Measurements from ENCODE around the gene TBC1D7.

Gene TBC1D7

GRCh38 chr6:13368079-13368730 lies 39.9 kb upstream of the TBC1D7 start:
- TF ChIP-seq ZNF596 (tag by site-specific recombination; IDR thresholded peaks at IDR 0.05), result no peak
- no peak for TF ChIP-seq ZNF530 (tag by site-specific recombination; IDR thresholded peaks at IDR 0.05; ENCODE audit: low read depth)
- TF ChIP-seq ZNF335 (tag by site-specific recombination; conservative IDR thresholded peaks at IDR 0.05), result no peak
- no peak for TF ChIP-seq ZNF121 (tag by site-specific recombination; IDR thresholded peaks at IDR 0.05)
- no peak for TF ChIP-seq ZBTB7A (tag by site-specific recombination; IDR thresholded peaks at IDR 0.05; ENCODE audit: low read depth)
- TF ChIP-seq ZNF112 (tag by site-specific recombination; IDR thresholded peaks at IDR 0.05), result no peak
- TF ChIP-seq ZNF214 (tag by site-specific recombination; IDR thresholded peaks at IDR 0.05; ENCODE audit: borderline replicate concordance), result no peak
- no peak for TF ChIP-seq ZNF777 (tag by site-specific recombination; IDR thresholded peaks at IDR 0.05; ENCODE audit: borderline replicate concordance)
- no peaks in the 10 kb centered on the region for H3K9me3 ChIP-seq (ENCODE audit: control insufficient read depth, insufficient read depth, low read depth, low read length)
- POLR2A ChIA-PET, result no interaction called here
- H3K36me3 ChIP-seq (ENCODE audit: control insufficient read depth in 2 of 2, insufficient read depth in 1 of 2, low read length in 2 of 2), result peaks cover 0 to 8% of the 10 kb centered on the region in 2 experiments; a peak in 2 of 3 replicates
- CTCF ChIA-PET, result interaction anchor here (0.6 to 1.0 kb wide), 2 partner anchors 12 to 24 kb away, joined by 3 to 4 read pairs; no protein-coding TSS in a partner anchor
- no peak overlapping the region for H3K27ac ChIP-seq (ENCODE audit: extremely low read depth, low read depth, low read length)
- H3K4me1 ChIP-seq (ENCODE audit: control insufficient read depth, insufficient read depth, low read length), result peaks cover 8% of the 10 kb centered on the region
- H3K4me3 ChIP-seq (ENCODE audit: low read depth, low read length), result no peak overlapping the region

GRCh38 chr6:13367396-13367795 lies 39.1 kb upstream of the TBC1D7 start:
- CTCF ChIA-PET, result no interaction called here

More at GRCh38 chr6:13367396-13367795, 39.1 kb upstream of the TBC1D7 start:
- Histone ChIP-seq H3K9me3 (ENCODE audit: control insufficient read depth, insufficient read depth, low read depth, low read length) (no peaks in the 10 kb centered on the region), H3K27ac (ENCODE audit: extremely low read depth, low read depth, low read length) (no peak overlapping the region), H3K36me3 (ENCODE audit: control insufficient read depth in 2 of 2, insufficient read depth in 1 of 2, low read length in 2 of 2) (peaks cover 0 to 8% of the 10 kb centered on the region in 2 experiments; a peak in 2 of 3 replicates), H3K4me1 (ENCODE audit: control insufficient read depth, insufficient read depth, low read length) (peaks cover 8% of the 10 kb centered on the region), H3K4me3 (ENCODE audit: low read depth, low read length) (no peak overlapping the region)
- POLR2A ChIA-PET, result no interaction called here
- TF ChIP-seq SP3 (tag by site-specific recombination; IDR thresholded peaks at IDR 0.05) (no peak), ZNF560 (tag by site-specific recombination; IDR thresholded peaks at IDR 0.05; ENCODE audit: borderline replicate concordance) (no peak), ZNF580 (tag by site-specific recombination; IDR thresholded peaks at IDR 0.05) (no peak), GLIS2 (tag by site-specific recombination; IDR thresholded peaks at IDR 0.05) (no peak), ZBTB8A (tag by site-specific recombination; IDR thresholded peaks at IDR 0.05) (no peak), KLF1 (tag by site-specific recombination; IDR thresholded peaks at IDR 0.05) (no peak), ZFP3 (tag by site-specific recombination; IDR thresholded peaks at IDR 0.05; ENCODE audit: low read depth) (no peak), ZBTB1 (tag by site-specific recombination; IDR thresholded peaks at IDR 0.05) (no peak), ZNF768 (tag by site-specific recombination; IDR thresholded peaks at IDR 0.05) (no peak), ZNF791 (tag by site-specific recombination; IDR thresholded peaks at IDR 0.05) (no peak), ZNF239 (tag by site-specific recombination; IDR thresholded peaks at IDR 0.05) (no peak), ZNF48 (tag by site-specific recombination; IDR thresholded peaks at IDR 0.05) (no peak), ZIC2 (tag by site-specific recombination; IDR thresholded peaks at IDR 0.05) (no peak), ZNF555 (tag by site-specific recombination; conservative IDR thresholded peaks at IDR 0.05) (no peak), ZXDB (tag by site-specific recombination; IDR thresholded peaks at IDR 0.05) (no peak), ZBTB6 (tag by site-specific recombination; IDR thresholded peaks at IDR 0.05) (no peak), ZNF488 (tag by site-specific recombination; IDR thresholded peaks at IDR 0.05) (no peak), ZNF623 (tag by site-specific recombination; IDR thresholded peaks at IDR 0.05) (no peak), ZNF18 (tag by site-specific recombination; IDR thresholded peaks at IDR 0.05) (no peak)

Data from HEK293 (cell line).